NCI-H187 (cell line): Measurements from ENCODE around the gene MCF2L2.

ENCODE experiments used
- DNase-seq, 2 experiments: peaks; one replicate each; lab custom pipeline; 2025; lab: John Stamatoyannopoulos, UW

MCF2L2 gene

DNA sequence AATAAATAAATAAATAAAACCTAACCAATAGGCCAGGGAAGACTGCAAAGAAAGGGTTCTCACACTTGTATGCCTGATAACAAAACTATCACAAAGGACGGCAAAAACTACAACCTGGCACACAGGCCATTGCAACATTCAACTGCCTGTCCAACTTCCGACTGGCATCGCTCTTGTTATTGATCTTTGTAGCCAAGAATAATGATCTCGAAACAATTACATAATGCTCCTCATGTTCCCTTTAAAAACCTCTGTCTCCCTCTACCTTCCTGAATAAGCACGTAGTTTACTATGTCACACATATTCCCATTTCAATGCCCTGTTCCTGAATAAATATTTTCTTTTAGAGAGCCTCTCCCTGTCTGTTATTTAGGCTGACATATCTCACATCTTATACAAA, 101.1 kb downstream of the MCF2L2 start:
- DNase-seq = no peak

DNA sequence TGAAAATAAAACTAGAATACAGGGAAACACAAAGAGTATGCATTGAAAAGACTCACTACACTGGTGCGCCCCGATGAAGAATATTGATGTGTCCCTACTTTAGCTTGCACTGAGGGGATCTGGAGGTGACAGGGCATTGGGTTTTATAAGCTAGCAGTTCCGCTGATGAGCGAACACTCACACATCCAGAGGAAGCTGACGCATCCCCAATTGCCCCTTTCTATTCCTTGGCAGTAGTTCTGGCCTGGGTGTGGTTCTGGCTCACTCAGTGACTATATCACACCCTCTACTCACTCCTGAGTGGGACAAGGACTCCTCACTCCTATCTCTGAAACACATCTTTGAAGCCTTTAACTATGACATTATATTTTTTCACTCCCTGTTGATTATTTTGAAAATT, 104.3 kb downstream of the MCF2L2 start:
- no peak for DNase-seq

DNA sequence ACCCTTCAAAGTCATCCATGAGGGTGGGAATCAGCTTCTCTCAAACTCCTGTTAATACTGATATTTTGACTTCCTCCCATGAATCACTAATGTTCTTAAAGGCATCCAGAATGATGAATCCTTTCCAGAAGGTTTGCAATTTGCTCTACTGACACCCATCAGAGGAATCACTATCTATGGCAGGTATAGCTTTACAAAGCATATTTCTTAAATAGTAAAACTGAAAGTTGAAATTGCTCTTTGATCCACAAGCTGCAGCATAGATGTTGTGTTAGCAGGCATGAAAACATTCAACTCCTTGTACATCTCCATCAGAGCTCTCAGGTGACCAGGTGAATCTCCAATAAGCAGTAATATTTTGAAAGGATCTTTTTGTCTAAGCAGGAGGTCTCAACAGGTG, 109.0 kb downstream of the MCF2L2 start:
- DNase-seq = no peak

DNA sequence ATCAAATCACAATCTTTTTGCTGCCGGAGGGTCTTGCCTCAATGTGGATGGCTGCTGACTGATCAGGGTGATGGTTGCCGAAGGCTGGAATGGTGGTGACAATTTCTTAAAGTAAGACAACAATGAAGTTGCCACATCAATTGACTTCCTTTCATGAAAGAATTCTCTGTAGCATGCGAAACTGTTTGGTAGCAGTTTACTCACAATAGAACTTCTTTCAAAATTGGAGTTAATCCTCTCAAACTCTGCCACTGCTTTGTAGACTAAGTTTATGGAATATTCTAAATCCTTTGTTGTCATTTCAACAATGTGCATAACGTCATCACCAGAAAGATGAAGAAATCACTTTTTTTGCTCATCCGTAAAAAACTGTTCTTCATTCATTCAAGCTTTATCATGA, 109.5 kb downstream of the MCF2L2 start:
- DNase-seq = no peak

DNA sequence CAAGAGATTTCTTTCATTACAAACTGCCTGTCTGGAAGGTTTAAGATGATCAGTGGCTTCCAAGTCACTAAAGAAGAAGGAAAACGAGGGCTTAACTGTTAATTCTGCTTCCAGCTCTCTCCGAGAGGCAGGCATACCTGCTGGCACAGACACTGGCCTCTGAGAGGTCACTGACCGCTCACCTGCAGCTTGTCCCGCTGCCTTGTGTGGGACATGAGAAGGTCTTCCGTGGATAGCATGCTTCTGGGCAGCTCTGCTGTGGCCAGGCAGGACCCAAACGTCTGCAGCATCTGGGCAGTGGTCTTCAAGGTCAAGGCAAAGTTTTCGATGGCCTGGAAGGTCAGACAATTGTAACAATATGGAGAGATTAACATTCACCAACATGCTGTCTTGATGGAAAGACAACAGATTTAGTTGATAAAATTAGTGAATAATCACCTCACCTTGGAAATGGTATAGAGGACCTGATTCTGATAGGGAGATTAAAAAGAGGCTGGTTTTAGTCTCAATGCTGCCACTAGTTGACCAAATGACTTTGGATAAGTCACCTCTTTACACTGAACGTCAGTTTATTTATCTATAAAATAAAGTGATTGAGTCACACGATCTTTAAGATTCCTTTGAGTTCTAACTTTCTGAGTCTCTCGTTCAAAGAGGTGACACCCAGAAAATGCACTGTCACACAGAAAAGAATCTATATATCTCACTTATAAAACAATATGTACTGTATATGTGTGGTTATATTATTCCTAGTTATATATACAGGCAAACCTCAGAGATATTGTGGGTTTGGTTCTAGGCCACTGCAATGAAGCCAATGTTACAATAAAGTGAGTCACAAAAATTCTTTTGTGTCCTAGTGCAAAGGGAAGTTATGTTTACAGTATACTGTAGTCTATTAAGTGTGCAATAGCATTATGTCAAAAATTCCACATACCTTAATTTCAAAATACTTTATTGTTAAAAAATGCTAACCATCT, 110.2 kb downstream of the MCF2L2 start:
- DNase-seq = no peak

DNA sequence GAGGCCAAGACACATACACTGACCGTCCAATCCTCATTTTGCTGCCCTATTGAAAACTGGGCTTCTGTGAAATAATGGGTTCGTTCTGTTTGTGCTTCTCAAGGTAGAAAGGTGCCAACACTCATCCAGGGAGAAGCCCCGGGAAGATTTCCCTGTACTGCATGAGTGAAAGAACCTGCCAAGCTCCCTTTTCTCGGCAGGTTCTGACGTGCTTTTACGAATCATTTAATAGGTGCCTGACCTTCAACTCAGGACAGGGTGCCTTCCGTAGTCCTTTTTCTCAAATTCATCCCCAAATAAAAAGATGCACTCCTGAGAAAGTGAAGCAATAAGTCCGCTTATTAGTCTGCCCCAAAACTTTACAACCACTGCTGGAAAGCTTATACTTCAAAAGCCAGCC, 111.1 kb downstream of the MCF2L2 start:
- no peak for DNase-seq

DNA sequence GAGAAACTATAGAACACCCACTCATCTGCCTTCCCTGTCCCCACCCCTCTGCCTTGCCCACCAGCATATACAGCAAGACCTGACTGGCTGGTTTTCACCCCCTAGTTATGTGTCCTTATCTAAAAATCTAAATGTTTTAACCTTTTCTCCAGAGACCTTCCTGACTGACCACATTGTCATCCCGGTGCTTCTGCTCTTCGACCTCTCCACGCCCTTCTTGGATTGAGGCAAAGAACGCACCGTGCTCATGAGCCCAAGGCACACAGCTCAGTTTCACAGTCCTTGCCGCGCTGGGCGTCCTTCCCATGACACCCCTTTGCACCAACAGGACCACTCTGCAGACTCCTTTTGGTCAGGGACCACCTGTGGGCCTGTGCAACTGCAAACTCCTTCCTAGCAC, 112.7 kb downstream of the MCF2L2 start:
- no peak for DNase-seq

DNA sequence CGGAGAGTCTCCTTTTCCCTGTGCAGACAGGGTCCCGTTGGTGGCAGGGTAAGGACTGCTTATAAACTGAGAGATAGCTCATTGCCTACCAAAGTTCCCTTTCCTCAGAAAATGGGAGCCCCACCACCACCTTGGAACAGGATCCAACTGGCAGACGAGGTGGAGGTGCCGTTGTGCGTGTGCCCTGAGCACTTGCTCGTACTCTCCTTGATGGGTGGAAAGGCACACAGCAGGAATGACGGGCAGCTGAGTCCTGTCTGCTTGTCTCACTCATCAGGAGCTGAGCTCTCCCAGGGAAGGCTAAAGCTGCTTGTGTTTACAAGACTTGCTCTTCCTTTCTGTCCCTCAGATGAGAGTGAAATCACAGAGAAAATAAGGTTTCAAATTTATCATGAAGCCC, 114.7 kb downstream of the MCF2L2 start:
- no peak for DNase-seq

DNA sequence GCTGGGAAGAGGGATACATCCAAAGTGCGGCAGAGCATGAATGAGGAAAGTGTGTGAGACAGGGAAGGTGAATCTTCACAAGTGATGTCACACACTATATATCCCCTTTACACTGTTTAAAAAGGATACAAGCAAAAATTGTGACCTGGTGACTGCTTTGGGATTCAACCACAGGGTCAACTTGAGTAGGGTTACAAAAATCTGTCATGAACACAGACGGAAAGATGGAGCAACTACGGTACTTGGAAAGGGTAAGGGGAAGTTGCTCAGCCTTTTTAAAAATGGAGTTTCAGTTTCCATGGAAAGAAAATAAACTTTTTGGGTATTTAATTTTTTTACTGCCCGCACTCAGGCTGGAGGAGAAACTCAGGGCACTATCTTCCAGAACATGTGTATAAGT, 115.1 kb downstream of the MCF2L2 start:
- no peak for DNase-seq

DNA sequence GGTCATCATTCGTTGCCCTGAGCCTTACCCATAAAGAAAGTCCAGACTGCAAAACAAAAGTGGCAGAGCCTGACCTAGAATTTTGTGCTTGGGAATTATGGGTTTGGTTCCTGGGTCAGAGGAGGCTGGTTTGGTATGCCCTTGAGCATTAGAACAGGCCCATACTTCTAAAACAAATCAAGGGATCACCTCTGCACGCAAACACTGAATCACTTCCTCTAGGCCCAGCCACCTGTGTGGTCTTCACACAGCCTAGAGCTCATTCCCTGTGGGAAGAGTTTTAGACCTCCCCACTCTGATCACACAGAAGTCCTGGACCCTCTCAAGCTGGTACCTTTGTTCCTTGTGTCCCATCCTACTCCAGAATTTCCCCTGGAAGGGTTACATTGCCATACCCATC, 116.0 kb downstream of the MCF2L2 start:
- DNase-seq = no peak

DNA sequence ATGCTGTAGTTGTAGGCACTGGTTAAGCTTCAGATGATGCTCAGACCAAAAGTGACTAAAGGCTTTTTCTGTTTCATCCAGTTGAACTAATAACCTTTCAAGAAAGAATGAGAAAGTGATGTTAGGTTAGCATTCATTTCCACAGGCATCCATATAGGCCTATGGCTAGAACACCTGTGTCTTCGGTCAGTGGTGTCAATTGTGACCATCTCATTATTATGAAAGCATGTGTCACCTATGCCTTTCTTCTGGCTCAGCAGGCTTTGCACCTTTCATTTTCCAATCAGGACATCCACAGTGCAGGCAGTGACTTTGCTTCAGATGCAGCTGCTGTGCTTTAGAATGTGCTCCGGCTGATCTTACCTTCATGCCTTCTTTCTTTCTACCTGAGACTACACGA, 117.5 kb downstream of the MCF2L2 start:
- DNase-seq = no peak

DNA sequence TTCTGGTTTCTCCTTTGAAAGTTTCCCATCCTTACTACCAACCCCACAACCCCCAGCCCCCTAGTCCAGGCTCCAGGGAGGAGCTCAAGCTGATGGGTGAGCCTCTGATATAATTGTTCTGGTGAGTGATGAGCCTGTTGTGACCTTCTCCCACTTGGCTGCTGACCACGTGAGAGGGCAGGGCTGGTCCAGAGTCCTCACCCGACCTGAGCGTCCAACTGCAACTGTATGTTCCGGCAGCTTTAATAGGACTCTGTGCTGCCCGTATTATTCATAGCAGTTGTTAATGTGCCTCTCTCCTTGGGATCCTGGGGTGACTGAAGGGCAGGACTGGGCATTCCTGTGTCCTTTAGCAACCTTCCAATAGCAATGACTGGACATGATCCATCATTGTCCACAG, 119.1 kb downstream of the MCF2L2 start:
- no peak for DNase-seq

DNA sequence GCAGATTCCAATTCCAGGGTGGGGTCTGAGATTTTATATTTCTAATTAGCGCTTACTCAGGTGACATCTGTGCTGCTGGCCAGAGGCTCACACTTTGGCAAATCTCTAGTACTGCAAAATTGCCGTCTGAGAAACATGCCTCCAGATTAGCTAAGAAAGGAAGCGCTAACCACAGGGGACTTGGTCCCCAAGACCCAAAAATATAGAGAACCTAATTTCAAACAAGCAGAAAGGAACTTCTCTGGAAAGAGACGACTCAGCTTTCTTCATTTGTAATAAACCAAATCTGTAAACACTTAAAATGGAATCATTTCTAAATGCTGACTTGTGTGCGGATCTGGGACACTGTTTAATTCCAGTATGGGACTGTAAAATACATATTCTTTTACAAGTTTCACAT, 119.7 kb downstream of the MCF2L2 start:
- DNase-seq = no peak

DNA sequence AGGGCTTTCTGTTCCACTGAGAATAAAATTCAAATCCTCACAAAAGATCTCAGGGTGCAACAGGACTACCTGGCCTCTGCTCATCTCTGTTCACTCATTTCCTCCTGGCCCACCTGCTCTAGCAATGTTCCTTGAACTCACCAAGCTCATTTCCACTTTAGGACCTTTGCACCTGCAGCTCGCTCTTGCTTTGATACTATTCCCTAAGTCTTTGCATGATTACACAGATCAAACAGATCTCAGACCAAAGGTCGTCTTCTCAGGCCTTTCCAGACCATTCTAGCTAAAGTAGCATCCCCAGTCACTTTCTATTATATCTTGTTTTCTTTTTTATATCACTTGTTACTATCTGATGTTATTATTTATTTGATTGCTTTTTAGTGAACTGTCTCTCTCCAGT, 120.7 kb downstream of the MCF2L2 start:
- DNase-seq = no peak

DNA sequence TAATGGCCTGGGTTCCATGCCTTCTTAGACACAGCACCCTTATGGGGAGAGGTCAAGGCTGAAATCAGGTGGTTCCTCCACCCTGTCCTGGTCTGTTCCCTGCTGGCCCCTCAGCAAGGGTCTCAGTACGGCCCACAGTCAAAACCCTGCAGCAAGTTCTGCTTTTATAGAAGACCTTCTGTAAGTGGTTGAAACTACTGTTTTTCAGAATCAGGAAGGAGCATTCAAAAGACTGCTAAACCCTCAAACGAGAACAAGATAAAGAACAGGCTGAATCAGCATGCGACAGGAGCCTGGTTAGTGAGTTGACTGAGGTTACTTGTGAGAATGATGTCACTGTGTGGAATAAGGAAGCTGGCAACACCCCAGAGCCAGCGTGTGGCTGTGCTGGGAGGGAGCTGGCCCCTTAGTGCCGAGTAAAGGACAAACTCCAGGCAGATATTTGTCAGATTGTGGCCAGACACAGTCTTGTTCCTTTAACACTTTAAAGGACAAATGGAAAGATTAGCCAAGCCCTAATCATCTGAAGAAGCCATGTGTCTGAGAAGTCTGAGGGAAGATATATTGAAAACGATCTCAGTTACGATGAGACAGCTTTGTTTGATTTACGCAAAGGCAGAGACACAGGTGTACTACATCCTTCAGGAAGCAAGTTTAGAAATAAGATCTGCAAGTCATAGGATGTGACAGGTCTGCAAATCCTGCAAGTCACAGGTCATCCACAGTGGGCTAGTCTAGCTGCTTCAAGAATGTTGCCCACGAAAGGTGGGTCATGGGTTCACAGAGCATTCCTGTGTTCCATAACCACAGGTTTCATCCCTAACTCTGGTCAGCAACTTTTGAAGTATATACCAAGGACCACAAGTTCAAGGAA, 121.4 kb downstream of the MCF2L2 start:
- DNase-seq = no peak

DNA sequence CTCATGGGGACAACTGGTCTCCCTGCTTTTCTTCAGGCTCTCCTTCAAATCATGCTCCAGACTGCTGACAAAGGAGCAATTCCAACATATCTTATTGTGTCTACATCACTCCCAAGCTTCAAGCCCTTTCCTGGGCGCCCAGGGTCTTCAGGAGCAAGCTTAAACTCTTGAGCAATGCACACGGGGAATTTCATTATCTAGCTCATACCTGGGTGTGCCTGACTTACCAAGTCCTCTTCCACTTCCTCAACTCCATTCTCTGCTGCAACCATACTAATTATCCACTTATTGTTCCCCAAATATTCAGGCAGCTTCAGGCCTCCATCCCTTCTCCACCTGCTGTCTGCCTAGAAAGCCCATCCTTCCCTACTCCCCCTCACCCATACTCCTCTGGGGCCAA, 124.7 kb downstream of the MCF2L2 start:
- DNase-seq = no peak

DNA sequence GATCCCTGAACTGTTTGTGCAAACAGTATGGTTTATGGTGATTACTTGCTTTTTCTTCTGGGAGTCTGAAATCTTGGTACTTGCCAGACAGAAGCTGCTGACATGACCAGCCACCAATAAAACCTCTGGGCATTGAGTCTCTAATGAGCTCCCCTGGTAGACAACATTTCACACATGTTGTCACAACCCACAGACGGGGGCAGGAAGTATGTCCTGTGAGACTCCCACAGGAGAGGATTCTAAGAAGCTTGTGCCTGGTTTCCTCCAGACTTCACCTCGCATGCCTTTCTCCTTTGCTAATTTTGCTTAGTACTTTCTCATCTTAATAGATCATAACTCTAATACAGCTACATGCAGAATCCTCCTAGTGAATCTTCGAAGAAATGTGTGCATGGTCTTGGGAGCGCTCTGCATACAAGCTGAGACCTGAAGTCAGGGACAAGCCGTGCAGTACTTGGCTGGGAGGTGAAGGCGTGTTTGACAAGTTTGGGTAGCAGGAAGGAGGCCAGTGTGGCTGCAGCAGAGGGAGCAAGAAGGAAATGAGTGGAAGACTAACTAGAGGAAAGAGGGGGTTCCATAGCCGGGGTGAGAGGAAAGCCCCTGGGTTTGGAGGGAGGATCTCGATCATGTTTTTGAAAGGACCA, 126.4 kb downstream of the MCF2L2 start:
- no peak for DNase-seq

DNA sequence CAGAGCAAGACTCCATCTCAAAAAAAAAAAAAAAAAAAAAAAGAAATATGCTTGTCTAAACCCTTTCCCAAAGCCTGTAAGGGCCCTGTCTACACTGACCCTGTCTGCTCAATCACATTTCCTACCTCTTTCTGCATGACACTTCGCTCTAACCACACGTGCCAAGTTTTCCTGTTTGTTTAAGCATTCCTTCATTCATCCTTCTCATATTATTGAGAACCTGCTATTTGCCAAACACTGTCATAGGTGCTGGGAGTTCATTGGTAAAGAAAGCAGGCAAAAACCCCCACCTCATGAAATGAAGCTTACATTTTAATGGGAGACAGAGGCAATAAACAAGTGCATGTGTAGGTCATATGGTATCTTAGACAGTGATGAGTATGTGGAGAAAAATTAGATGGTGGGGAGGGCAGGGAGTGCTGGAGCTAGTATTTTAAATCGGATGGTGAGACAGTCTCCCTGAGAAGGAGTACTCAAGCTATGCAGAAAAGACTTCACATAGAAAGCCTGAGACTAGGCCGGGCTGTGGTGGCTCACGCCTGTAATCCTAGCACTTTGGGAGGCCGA, 127.3 kb downstream of the MCF2L2 start:
- DNase-seq = no peak

DNA sequence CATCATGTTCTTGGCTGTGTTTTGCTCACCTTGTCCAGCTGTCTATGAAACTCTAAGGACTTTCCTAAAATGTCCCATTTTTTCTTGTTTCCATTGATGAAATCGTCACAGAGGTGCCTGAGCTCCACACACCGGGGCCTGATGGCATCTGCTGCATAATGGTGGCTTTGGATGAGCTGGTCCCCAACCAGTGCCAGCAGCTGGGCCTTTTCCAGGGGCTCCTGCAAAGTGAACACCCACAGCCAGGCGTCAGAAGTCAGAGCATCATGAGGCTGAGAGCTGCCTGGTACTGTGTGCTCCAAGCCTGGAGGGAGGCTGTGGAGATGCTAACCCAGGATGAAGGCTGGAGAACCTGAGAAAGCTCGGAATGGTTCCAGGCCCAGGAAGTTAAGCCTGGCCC, 128.4 kb downstream of the MCF2L2 start:
- DNase-seq = no peak

DNA sequence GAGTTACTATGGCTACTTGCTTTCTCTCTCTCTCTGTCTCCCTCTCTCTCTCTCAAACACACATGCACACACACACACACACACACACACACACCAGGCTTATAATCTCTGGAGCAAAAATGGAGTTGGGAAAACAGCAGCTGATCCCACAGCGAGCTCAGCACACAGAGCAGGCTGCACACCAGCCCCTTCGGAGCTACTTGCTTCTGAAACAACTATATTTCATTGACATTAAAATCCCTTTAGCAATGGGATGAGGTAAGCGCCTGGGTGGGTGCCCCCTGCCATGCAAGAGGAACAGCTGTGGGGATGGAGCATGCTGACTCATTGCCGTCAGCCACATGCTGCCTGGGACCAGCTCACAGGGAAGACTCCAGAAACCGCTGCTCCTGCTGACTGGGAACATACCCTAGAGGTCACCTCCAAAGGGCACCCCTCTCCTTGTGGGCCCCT, 129.7 kb downstream of the MCF2L2 start:
- DNase-seq = no peak

DNA sequence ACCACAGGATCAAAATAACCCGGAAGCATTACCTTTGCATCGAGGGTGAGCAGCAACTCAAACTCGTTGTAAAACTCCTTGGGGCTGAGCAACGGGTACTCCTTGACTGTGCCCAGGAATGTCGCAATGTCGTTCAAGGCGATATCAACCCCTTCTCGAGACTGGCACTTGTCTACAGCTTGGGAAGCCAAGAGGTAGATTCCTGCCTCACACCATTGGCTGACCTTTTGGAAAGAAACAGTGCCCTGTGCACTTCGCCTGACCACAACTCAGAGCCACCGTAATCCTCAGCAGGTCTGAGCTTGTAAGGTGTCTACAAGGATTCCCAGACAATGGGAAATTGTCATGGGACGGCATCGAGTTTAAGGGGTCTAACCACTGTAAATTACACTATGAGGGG, 131.5 kb downstream of the MCF2L2 start:
- no peak for DNase-seq

DNA sequence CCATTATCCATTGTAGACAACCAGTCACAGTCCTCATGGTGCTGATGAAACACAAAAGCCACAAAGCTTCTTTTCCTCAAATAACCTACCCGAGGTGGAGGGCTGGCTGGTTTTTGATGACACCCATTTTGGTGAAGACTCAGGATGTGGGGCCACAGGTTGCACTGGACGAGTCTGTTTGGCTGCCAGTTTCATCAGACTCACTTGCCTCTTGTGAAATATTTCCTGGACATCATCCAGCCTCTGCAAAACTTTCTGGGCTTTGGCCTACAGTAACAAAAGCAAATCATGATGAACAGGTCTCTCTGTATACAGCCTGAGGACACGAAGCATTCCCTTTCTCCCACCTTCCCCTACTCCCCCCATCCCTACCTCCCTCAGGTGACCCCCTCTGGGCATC, 133.2 kb downstream of the MCF2L2 start:
- no peak for DNase-seq
